Inferior parietal cortex (tissue), 1 donor: ENCODE measurements around the gene PRKAR2A.
"Not testable (repeated sequence)": the region's sequence is repeated elsewhere in the genome, so short reads cannot be mapped to it uniquely, and the experiment has no call there.

Experiments used
- DNase-seq: peaks from one replicate; pipeline ENCODE4 v3.0.0-alpha.2; 2016; ENCODE audit errors: extremely low spot score

The PRKAR2A gene

DNA sequence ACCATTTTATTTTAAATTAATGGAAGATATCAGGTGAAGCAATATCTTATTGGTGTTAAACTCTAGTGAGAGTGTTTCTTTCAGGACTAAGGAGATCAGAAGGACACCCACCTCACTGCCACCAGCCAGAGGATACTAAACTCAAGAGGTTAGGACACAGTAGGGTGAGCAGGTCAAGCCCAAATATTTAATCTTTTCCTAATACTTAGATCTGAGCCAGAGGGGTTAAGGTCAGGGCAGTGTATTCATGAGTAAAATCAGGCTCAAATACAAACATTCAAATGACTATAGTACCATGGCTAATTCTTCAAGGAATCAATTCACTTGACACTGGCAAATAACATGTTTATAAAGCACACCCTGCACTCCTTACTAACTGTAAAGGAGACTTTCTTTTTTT lies 65.6 kb downstream of the PRKAR2A start:
- DNase-seq, result no peak

- DNase-seq, result not testable (repeated sequence)
Observed at GRCh38 chr3:48778565-48778964, 69.1 kb downstream of the PRKAR2A start.

GRCh38 chr3:48776854-48777253 lies 70.8 kb downstream of the PRKAR2A start:
- no peak for DNase-seq

DNA sequence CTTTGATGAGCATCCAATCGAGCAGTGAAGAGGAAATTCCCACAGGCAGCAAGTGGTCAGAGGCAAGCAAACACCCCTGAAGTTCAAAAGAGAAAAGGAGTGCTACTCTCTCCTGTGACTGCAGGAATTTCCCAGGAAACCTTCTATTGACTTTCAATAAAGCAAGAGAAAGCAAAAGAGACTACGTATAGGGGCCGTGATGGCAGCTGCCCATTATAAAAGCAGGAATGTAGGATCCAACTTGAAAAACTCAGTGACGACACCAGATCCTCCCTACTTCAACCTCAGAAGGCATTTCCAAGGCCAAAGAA lies 77.5 kb downstream of the PRKAR2A start:
- DNase-seq, result no peak

GRCh38 chr3:48765376-48765775 lies 82.3 kb downstream of the PRKAR2A start:
- no peak for DNase-seq

- DNase-seq, result no peak
Observed at GRCh38 chr3:48762816-48763215, 84.9 kb downstream of the PRKAR2A start.

DNA sequence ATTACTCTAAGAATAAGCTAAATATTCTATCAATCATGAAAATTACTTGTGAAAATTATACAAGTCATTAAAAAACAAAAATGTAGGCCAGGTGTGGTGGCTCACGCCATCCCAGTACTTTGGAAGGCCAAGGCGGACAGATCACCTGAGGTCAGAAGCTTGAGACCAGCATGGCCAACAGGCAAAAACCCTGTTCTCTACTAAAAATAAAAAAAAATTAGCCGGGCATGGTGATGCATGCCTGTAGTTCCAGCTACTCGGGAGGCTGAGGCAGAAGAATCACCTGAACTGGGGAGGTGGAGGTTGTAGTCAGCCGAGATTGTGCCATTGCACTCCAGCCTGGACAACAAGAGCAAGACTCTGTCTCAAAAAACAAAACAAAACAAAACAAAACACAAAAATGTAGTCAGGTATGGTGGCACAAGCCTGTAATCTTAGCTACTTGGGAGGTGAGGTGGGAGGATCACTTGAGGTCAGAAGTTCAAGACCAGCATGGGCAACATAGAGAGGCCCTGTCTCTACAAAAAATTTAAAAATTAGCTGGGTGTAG lies 87.6 kb downstream of the PRKAR2A start:
- DNase-seq, result not testable (repeated sequence)

DNA sequence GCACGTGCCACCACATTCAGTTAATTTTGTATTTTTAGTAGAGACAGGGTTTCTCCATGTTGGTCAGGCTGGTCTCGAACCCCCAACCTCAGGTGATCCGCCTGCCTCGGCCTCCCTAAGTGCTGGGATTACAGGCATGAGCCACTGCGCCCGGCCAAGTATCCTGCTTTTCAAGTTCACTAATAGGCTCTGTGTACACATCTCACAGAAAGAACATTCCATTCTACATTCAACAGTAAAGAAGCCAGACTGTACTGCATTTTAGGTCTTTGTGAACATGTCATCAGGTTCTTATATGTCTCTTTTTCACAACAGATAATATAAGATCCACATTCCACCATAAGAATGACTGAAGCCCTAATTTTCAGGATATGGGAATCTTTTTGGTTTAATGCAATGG lies 88.1 kb downstream of the PRKAR2A start:
- DNase-seq, result not testable (repeated sequence)

- DNase-seq, result no peak
Observed at GRCh38 chr3:48759071-48759470, 88.6 kb downstream of the PRKAR2A start.

- no peak for DNase-seq
Observed at GRCh38 chr3:48756640-48757039, 91.0 kb downstream of the PRKAR2A start.

GRCh38 chr3:48750856-48751255 lies 96.8 kb downstream of the PRKAR2A start:
- no peak for DNase-seq

DNA sequence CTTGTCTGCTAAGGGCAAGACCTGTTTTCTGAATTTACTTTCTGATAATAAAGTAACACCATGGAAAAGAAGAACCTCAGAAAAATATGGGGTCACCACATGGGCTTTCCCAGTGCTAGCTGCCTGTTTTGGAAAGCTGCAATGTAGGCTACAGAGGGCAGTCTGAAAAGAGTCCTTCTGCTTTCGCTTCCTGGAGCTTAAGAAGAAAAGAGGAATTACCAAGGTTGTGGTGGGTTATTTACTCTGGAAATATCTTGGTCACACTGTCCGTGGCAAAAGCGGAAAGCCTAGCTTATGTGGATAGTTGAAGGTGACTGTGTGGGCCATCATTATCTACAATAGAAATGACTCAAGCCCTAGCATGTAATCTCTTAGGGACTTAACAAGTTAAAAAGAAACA lies 98.9 kb downstream of the PRKAR2A start:
- no peak for DNase-seq

- DNase-seq, result no peak
Observed at GRCh38 chr3:48747706-48748105, 100.0 kb downstream of the PRKAR2A start.

DNA sequence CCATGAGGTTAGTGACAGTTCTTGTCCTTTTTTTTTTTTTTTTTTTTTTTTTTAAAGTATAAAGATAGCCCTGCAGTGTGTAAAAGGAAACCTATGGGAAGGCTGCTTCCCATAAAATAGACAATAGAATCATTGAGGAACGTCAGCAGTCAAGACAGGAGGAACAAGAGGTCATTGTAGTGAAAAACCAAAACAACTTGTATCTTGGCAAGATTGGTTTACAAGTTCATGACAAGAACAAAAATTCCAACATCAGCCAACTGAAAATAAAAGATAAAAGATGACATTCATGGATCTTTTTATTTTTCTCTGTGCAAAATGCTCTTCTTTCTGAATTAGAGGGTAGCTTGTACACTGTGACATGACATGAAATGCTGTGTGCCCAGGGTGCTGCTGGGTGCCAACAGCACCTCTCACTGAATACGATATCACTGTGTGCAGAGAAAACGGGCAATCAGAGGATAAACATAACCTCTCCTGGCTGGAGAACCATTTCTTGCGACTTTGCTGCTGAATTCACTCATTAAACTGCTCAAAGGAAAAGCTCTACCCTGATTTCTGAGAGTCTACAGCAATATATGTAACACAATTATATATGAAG lies 100.6 kb downstream of the PRKAR2A start:
- DNase-seq, result peak; percentile 69

DNA sequence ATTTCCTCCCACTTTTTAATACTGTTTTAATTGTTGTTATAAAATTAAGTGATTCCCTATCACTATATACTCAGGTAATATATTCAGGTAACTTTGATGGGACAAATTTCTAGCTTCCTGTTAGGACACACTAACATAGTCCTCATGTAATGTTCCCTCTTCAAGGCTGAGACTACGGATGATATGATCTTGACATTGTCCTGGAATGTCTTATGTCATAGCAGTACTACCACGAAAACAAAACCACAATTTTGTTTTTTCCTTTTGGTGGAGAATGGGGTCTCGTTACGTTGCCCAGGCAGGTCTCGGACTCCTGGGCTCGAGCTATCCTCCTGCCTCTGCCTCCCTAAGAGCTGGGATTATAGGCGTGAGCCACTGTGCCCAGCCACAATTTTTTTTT lies 103.9 kb downstream of the PRKAR2A start:
- DNase-seq, result no peak

GRCh38 chr3:48741226-48741625 lies 106.4 kb downstream of the PRKAR2A start:
- not testable (repeated sequence) for DNase-seq

- peak; percentile 90 for DNase-seq
Observed at GRCh38 chr3:48739955-48740823, 107.5 kb downstream of the PRKAR2A start.

GRCh38 chr3:48739617-48739954 lies 108.1 kb downstream of the PRKAR2A start:
- DNase-seq, result no peak

- no peak for DNase-seq
Observed at GRCh38 chr3:48738926-48739616, 108.6 kb downstream of the PRKAR2A start.

- no peak for DNase-seq
Observed at GRCh38 chr3:48738144-48738536, 109.5 kb downstream of the PRKAR2A start.

- DNase-seq, result not testable (repeated sequence)
Observed at GRCh38 chr3:48735075-48735767, 112.5 kb downstream of the PRKAR2A start.

- DNase-seq, result not testable (repeated sequence)
Observed at GRCh38 chr3:48734541-48734940, 113.1 kb downstream of the PRKAR2A start.
